Stimulated activated CD4-positive, alpha-beta T cell treated with anti-CD3 and anti-CD28 coated beads, TNF-alpha, amount 100 ng/mL, for 1 hour (primary cell): ENCODE data around the gene IDH3G.

ENCODE experiments used
- DNase-seq, 3 donors: peaks; one replicate each; pipeline ENCODE4 v3.0.0-alpha.2; 2020; ENCODE audit warnings: low read depth in 3 of 3, low spot score in 1 of 3

IDH3G gene

GRCh38 chrX:153773741-153774575 lies 20.2 kb downstream of the IDH3G start:
- no peak for DNase-seq

DNA sequence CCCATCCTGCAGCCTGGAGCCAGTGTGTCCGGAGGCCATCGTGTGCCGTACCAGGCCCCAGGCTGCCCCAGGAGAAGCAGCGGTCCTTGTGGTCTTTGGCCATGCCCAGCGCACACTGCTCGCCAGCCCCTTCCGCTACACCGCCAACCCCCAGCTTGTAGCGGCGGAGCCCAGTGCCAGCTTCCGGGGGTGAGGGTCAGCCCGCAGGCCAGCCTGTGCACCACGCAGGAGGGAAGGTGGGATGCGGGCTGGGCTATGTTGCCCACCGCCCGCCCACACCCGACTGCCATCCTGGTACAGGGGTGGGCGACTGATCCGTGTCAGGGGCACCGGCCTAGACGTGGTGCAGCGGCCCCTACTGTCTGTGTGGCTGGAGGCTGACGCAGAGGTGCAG lies 21.0 kb downstream of the IDH3G start:
- DNase-seq = no peak

- DNase-seq = no peak
Measured at GRCh38 chrX:153772316-153773217, 21.6 kb downstream of the IDH3G start.

- no peak for DNase-seq
Measured at GRCh38 chrX:153771415-153772315, 22.5 kb downstream of the IDH3G start.

- DNase-seq = no peak
Measured at GRCh38 chrX:153770601-153771414, 23.4 kb downstream of the IDH3G start.

DNA sequence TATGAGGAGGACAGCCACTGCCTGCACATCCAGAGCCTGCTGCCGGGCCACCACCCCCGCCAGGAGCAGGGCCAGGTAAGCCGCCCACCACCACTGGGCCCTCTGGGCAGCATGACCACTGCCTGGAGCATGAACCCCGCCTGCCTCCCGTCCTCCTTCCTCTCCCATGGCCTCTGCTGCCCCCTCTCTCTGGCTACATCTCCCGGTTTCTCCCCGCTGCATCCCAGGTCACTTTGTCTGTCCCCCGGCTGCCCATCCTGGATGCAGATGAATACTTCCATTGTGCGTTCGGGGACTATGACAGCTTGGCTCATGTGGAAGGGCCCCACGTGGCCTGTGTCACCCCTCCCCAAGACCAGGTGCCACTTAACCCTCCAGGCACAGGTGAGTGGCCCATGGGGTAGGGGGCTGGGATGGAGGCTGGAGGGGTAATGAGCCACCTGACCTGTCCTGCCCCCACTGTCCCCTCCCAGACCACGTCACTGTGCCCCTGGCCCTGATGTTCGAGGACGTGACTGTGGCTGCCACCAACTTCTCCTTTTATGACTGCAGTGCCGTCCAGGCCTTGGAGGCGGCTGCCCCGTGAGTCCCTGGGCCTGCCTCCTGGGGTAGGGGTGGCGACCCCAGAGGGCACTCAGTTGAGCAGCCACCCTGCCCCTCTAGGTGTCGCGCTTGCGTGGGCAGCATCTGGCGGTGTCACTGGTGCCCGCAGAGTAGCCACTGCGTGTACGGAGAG lies 24.1 kb downstream of the IDH3G start:
- DNase-seq = no peak

DNA sequence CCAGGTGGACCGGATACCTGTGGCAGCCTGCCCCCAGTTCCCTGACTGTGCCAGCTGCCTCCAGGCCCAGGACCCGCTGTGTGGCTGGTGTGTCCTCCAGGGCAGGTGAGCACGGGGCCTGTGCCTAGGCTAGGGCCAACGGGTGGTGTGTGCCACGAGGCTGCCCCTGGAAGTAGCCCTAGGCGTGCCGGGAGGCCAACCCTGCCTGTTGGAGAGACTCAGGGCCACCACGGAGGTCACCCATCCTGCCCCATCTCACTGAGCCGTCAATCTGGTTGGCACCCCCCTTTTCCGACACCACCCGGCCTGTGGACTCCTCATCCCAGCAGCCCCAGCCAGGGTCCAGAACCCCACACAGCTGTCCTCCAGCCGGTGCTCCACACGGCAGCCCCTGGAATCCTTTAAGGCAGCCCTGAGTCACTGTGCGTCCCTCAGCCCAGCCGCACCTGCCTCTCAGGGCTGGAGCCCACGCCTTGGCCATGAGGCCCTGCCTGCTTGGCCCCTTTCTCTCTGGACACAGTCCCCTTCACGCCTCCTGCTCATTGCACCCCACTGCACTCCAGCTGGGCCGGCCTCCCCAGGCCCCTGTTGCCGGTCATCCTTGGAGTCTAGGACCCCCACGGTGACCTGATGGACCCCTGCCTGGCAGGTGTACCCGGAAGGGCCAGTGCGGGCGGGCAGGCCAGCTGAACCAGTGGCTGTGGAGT lies 24.9 kb downstream of the IDH3G start:
- DNase-seq = no peak

GRCh38 chrX:153768311-153769157 lies 25.6 kb downstream of the IDH3G start:
- DNase-seq = no peak

- no peak for DNase-seq
Measured at GRCh38 chrX:153767674-153768055, 26.5 kb downstream of the IDH3G start.

- no peak for DNase-seq
Measured at GRCh38 chrX:153766871-153767673, 27.1 kb downstream of the IDH3G start.

GRCh38 chrX:153766098-153766817 lies 27.9 kb downstream of the IDH3G start:
- DNase-seq = peak in 1 of 3 donors; percentile 10

DNA sequence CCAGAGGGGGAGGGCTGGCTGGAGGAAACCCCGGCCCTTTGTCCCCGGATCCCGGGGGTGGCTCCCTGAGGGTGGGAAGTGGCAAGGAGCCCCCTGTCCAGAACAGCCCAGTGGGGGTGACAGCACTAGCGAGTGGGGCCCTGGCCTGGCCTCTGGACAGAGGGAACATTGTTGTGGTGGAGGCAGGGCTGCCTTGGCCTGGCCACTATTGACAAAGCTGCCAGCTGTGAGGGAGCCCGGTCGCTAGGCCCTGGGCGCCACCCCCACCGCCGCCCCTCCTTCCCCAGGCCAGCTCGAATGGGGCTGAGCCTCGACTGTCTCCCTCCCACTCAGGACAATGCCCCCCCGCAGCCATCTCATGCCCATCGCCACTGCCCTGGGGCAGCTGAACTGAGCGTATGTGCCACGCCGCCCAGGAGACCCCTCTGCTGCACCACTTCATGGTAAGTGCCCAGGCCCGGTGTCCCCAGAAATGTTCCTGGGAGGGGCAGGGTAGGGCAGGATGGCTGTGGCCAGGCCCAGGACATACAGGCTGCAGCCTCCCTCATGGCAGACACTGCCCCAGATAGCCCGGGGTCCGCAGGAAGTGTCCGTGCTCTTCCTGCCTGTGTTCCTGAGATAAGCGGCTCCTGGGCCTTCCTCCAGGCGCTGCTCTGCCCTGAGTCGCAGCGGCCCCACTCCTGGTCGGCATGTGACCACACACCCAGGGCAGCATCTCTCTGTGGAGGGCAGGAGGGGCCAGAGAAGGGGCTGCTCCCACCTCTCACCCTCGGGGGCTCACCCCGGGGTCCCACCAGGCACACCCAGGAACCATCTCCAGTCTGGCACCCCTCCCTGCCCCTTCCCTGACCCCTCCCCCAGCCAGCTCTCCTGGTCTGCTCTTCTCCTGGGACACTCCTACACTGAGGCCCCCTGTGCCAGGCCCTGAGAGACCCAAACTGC lies 28.8 kb downstream of the IDH3G start:
- DNase-seq = no peak

GRCh38 chrX:153764786-153765137 lies 29.4 kb downstream of the IDH3G start:
- DNase-seq = no peak

DNA sequence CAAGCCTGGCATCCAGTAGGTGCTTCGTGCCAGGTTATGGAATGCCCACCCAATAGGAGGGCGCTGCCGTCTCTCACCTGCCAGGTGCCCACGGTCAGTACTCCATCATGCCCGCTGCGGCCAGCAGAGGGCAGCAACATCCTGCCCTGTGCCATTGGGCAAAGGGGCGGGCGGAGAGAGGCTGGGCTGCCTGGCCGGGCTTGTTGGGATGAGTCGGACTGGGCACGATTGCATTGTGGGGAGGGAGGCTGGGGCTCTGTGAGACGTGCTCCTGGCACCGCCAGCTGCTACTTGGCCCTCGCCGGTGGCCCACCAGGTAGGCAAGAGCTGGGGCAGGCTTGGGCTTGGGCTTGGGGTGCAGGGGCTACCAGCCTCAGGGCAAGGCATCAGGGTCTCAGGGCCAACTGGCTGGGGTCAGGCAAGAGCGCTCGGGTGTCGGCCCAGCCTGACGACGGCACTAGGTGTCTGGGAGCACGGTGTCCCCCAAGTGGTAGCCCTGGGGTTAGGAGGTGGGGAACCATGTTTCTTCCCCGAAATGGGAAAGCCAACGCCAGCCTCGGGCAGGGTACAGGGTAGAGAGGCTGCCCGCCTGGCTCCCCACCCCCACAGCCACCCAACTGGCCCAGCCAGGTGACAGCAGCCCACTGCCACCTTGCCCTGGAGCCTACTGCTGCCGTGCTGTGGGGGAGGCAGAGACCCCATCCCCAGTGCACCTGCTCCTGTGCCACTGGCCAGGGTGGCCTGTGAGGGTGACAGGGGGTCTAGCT lies 30.0 kb downstream of the IDH3G start, which contains the start of gene PLXNB3:
TSS of gene PLXNB3 (plus strand) at position 261 of the 767 bp plus-strand sequence. CDS start 1,287 bp downstream, outside the sequence.
- peak; percentile 20 to 69 (median 56) for DNase-seq
